GM18858 (cell line): ENCODE measurements around the gene CRTAC1.

Source experiments
- ATAC-seq: cut with Tn5 transposase; IDR thresholded peaks from one replicate; pipeline ENCODE4 v1.9.1; 2021; ENCODE audit not compliant: unreplicated experiment

CRTAC1 gene

GRCh38 chr10:97925308-97925938 is 105.0 kb downstream of the CRTAC1 start:
- no peak for ATAC-seq

GRCh38 chr10:97924678-97925077 is 105.7 kb downstream of the CRTAC1 start:
- no peak for ATAC-seq

- no peak for ATAC-seq
These were observed 106.9 kb downstream of the CRTAC1 start for GRCh38 chr10:97923476-97923875.

DNA sequence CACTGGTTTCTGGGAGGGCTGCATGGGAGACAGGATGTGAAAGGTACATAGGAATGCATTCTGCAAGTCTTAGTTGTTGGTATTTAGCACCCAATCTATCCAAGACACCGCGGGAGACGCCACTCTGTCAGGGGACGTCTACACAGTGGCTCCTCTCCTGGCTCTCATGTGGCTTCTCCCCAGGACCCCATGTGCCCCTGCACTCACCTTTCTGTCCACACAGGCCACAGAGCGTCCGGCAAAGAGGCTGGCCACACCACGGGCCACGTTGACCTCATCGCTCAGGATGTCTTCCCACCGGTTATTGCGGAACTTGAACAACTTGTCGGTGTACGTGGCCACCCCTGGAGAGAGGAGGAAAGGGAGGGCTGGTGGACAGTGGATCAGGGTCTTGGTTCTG is 107.4 kb downstream of the CRTAC1 start:
- no peak for ATAC-seq

- no peak for ATAC-seq
These were observed 108.2 kb downstream of the CRTAC1 start for GRCh38 chr10:97922022-97922758.

GRCh38 chr10:97921581-97922021 is 108.8 kb downstream of the CRTAC1 start:
- no peak for ATAC-seq

- no peak for ATAC-seq
These were observed 109.6 kb downstream of the CRTAC1 start for GRCh38 chr10:97920865-97921264.

GRCh38 chr10:97919012-97919411 is 111.4 kb downstream of the CRTAC1 start:
- no peak for ATAC-seq

DNA sequence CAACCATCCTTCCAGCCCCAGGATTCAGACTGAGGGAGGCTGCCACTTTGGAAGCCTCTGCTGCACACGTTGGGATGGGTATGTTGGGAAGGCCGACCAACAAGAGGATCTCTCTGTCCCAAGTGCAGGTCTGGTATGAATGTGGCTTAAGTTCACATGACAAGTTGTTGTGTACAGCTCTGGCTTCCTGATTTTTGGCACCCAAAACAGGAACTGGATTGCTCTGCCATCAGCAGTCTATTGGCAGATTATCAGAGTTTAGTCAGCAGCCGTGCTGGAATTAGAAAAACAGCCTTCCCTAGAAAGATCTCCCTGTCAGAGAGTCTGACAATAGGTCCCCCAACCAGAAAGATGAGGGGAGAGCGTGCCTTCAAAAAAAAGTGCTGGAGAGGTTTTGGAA is 113.8 kb downstream of the CRTAC1 start:
- ATAC-seq: no peak

DNA sequence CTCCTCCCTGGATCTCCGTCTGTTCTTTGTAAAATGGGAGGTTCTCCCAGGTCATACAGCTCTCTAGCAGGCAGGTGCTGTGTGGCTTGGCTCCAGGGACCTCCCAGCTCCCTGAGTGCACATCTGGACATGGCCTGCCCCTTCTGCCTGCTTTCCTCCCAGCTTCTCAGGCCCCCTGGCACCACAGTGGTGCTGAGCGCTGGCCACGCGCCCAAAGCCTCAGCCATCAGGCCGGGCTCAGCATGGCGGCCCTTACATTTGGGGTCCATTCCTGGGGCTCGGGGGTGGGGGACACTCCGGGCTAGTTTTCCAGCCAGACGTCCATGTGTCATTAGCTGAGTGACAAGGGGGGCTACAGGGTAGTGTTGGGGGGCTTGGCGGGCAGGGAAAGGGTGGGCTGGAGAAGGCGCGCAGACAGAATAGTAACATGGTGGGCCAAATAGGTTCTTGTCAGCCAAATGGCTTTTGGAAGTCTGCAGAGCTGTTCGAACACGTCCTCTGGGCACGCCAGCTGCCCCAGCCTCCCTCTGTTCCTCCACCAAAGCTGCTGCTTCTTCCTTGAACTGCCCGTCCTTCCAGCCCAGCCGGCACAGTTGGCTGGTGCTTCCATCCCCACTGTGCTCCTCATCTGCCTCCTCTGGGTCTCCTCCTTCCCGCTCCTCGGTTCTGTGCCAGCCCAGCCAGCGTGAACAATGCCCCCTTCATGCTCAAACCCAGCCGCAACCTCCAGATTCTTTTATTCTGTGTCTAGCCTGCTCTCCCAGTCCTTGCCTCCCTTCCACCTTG is 114.9 kb downstream of the CRTAC1 start:
- no peak for ATAC-seq

DNA sequence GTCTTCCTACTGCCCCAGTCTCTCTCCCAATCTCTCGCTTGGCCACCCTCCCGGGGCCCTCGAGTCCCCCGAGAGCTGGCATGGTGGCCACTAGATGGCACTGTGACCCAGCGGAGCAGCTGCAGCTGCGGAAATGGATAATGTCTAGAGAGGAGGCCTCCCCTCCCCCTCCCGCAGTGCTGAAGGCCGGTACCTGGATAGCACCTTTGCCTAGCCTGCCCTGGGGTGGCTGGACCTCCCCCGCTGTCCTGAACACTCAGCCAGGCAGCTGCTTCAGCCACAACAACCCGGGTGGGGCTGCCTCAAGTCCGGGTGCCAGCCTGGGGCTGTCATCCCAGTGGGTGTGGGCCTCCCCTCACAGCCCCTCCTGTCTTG is 115.6 kb downstream of the CRTAC1 start:
- ATAC-seq: no peak

GRCh38 chr10:97914171-97914836 is 116.1 kb downstream of the CRTAC1 start:
- no peak for ATAC-seq

GRCh38 chr10:97913614-97914013 is 116.8 kb downstream of the CRTAC1 start:
- no peak for ATAC-seq

DNA sequence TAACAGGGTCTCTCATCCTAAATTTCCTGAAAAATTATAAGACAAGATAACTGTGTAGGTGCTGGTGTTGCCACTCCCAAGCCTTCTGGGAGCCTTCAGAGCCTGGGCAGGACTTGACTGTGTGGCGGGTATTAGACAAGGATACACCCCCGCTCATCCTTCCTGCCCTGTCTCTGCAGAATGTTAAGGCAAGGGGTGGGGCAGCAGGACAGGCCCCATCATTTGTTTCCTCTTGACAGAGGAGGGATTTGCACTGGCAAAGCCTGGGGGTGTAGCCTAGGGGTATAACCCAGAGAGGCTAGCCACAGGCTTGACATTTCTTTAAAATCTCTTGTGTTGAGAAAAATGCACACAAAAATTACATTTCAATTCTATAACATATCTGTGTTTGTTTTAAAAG is 117.2 kb downstream of the CRTAC1 start:
- ATAC-seq: no peak

DNA sequence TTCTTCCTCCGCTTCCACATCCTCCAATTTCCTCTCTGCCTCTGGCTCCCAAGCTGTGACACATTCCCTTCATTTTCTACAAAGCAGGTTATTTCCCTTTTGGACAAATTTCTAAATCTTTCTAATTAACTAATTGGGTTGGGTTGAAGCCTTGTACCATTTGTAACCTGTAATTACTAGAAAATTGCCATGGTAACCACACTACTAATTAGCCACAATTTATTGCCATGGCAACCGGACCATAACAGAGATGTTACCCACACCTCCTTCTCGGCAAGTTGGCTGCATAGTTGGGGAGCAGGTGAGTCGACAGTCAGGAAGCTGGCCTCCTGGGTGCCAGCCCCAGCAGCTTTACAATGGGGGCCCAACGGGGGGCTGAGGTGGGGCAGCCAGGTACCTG is 119.2 kb downstream of the CRTAC1 start:
- no peak for ATAC-seq

GRCh38 chr10:97910661-97911060 is 119.8 kb downstream of the CRTAC1 start:
- no peak for ATAC-seq

- ATAC-seq: no peak
These were observed 122.6 kb downstream of the CRTAC1 start for GRCh38 chr10:97907830-97908229.

GRCh38 chr10:97907211-97907610 is 123.2 kb downstream of the CRTAC1 start:
- no peak for ATAC-seq

GRCh38 chr10:97905276-97905675 is 125.1 kb downstream of the CRTAC1 start:
- no peak for ATAC-seq

- no peak for ATAC-seq
These were observed 125.8 kb downstream of the CRTAC1 start for GRCh38 chr10:97904576-97904975.

GRCh38 chr10:97904018-97904381 is 126.4 kb downstream of the CRTAC1 start:
- ATAC-seq: no peak
